Erythroblast (primary cell): ENCODE results near the gene LINGO1.

ENCODE experiments used
- GATA1 ChIP-seq: IDR thresholded peaks from 2 replicates; pipeline ENCODE4 v1.6.1; 2011; ENCODE audit warnings: low read depth, mild to moderate bottlenecking, control low read depth, low read length, moderate library complexity
- POLR2A ChIP-seq: IDR thresholded peaks from 2 replicates; pipeline ENCODE4 v1.6.1; 2011; ENCODE audit warnings: mild to moderate bottlenecking, low read length

GRCh38 chr15:77663256-77663655, 30.5 kb upstream of the LINGO1 start:
- TF ChIP-seq POLR2A (no peak), GATA1 (no peak)
